ENCODE measurements around the gene PDZD4.

The PDZD4 gene

GRCh38 chrX:153782313-153782712, 48.0 kb downstream of the PDZD4 start:
- DNase-seq (ENCODE audit: low read depth, low spot score) = no peak
- H3K4me3 ChIP-seq (ENCODE audit: low read depth, low read length) = no peak overlapping the region
- peak; percentile 6 for TF ChIP-seq CTCF (IDR thresholded peaks at IDR 0.05; ENCODE audit: low read depth, low read length)
- in situ Hi-C loops (cut with HindIII; ENCODE audit: low sequenced_read_pairs) = no loop called here

- DNase-seq (ENCODE audit: low read depth, low spot score) = no peak
- in situ Hi-C loops (cut with HindIII; ENCODE audit: low sequenced_read_pairs) = no loop called here
- H3K4me3 ChIP-seq (ENCODE audit: low read depth, low read length) = no peak overlapping the region
- TF ChIP-seq CTCF (IDR thresholded peaks at IDR 0.05; ENCODE audit: low read depth, low read length) = no peak
These were observed 48.8 kb downstream of the PDZD4 start for GRCh38 chrX:153781428-153782047.

GRCh38 chrX:153780678-153781427, 49.5 kb downstream of the PDZD4 start, which contains the start of gene SRPK3:
TSS of gene SRPK3 (plus strand) at chrX:153781041. CDS start at chrX:153781087, 46 bp downstream.
- in situ Hi-C loops (cut with HindIII; ENCODE audit: low sequenced_read_pairs) = no loop called here
- no peak within 1 kb of the TSS for H3K4me3 ChIP-seq (ENCODE audit: low read depth, low read length)
- DNase-seq (ENCODE audit: low read depth, low spot score) = peak; percentile 16
- TF ChIP-seq CTCF (IDR thresholded peaks at IDR 0.05; ENCODE audit: low read depth, low read length) = no peak

GRCh38 chrX:153779891-153780677, 50.3 kb downstream of the PDZD4 start:
- in situ Hi-C loops (cut with HindIII; ENCODE audit: low sequenced_read_pairs) = no loop called here
- H3K4me3 ChIP-seq (ENCODE audit: low read depth, low read length) = no peak overlapping the region
- no peak for TF ChIP-seq CTCF (IDR thresholded peaks at IDR 0.05; ENCODE audit: low read depth, low read length)
- DNase-seq (ENCODE audit: low read depth, low spot score) = no peak

- no peak for DNase-seq (ENCODE audit: low read depth, low spot score)
- in situ Hi-C loops (cut with HindIII; ENCODE audit: low sequenced_read_pairs) = no loop called here
These were observed 51.7 kb downstream of the PDZD4 start for GRCh38 chrX:153778684-153779101.

More at GRCh38 chrX:153778684-153779101, 51.7 kb downstream of the PDZD4 start:
- no peak for TF ChIP-seq CTCF (IDR thresholded peaks at IDR 0.05; ENCODE audit: low read depth, low read length)
- no peak overlapping the region for H3K4me3 ChIP-seq (ENCODE audit: low read depth, low read length)
